GM12875 (cell line): ENCODE measurements around the gene TTC17.

Experiments
- H3K4me3 ChIP-seq: one replicate; pipeline ENCODE4 v1.5.1; 2011; ENCODE audit warnings: low read depth, low read length, control low read depth
- TF ChIP-seq, protein P1 (sequence below): IDR thresholded peaks from 2 replicates; pipeline ENCODE4 v1.5.1; 2011; ENCODE audit warnings: low read depth, mild to moderate bottlenecking, control low read depth, inconsistent platforms, low read length, moderate library complexity, borderline replicate concordance; ENCODE audit not compliant: insufficient read depth

TTC17 gene

DNA sequence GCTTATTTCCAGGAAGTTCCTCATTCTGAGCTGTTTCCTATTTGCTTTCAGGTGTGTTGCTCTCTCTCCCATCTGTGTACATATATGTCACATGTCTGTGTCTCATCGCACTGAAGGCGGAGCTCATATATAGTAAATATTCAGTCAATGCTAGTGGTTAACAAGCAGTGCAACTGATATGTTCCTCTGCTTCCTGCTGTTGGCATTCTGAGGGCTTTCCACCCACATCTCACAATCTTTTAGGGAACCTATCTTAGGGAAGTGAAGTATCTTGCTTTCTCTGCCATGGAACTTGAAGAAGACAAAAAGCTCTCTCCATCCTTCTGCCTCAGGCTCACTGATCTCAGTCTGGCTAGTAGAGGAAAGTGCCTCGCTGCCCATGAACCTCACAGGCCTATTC, 139.8 kb downstream of the TTC17 start:
- TF ChIP-seq, protein P1, sequence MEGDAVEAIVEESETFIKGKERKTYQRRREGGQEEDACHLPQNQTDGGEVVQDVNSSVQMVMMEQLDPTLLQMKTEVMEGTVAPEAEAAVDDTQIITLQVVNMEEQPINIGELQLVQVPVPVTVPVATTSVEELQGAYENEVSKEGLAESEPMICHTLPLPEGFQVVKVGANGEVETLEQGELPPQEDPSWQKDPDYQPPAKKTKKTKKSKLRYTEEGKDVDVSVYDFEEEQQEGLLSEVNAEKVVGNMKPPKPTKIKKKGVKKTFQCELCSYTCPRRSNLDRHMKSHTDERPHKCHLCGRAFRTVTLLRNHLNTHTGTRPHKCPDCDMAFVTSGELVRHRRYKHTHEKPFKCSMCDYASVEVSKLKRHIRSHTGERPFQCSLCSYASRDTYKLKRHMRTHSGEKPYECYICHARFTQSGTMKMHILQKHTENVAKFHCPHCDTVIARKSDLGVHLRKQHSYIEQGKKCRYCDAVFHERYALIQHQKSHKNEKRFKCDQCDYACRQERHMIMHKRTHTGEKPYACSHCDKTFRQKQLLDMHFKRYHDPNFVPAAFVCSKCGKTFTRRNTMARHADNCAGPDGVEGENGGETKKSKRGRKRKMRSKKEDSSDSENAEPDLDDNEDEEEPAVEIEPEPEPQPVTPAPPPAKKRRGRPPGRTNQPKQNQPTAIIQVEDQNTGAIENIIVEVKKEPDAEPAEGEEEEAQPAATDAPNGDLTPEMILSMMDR: no peak
- H3K4me3 ChIP-seq: no peak overlapping the region

DNA sequence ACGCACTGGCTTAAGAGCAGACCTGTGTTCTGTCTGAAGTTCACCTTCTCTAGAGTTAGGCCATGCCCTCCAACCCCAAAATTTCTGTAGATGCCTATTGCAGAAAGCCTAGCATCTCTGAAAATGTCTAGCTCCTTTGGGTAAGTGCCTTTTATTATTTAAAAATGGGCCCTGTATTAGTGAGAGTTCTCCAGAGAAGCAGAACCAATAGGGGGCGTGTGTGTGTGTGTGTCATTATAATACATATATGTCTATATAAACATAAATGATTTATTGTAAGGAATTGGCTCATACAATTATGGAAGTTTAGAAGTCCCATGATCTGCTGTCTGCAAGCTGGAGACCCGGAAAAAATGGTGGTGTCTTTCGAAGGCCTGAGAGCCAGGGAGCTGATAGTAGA, 144.7 kb downstream of the TTC17 start:
- H3K4me3 ChIP-seq: no peak overlapping the region
- TF ChIP-seq, protein P1: no peak

DNA sequence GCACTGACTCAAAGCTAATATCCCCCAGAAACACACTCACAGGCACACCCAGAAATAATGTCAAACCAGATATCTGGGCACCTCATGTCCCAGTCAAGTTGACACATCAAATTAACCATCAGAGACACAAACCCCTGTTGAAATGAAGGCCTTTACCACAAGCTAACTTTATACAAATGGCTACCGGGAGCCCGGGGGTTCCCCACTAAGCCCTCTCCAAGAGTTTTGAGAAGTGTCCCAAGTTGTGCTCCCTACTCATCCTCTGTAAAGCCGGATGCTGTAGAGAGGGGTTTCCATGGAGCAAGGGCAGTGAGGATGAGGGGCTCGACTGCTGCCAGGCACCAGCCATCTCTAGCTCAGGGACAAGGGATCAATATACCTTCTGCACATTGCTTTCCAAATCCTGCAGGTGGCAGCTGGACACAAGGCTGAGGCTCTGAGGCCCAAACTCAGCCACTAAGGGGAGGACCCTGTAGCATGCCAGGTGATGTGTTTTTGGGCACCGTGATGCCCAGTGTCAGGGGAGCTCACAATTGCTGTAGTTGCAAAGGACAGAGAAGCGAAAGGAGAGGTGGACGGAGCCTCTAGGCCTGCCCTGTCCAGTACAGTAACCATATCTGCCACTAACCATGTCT, 145.7 kb downstream of the TTC17 start:
- no peak overlapping the region for H3K4me3 ChIP-seq
- TF ChIP-seq, protein P1: peak; percentile 29; the same call in 1 of the 2 replicates

DNA sequence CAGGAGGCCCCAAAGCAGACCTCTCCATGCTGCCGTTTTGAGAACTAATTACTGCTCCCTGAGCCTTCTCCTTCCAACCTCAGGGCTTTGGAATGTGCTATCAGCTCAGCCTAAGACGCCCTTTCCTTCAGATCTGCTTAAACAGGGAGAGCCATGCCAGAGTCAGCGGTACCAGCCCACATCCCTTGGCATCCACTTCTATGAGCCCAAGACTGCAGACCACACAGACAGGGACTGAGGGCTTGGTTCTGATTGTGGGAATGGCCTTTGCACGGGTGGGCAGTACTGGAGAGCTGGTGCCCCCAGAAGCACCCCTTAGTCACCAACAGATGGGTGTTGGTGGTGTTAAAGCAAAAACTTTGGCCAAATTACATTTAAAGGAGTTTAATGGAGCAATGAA, 146.5 kb downstream of the TTC17 start:
- H3K4me3 ChIP-seq: no peak overlapping the region
- TF ChIP-seq, protein P1: no peak

DNA sequence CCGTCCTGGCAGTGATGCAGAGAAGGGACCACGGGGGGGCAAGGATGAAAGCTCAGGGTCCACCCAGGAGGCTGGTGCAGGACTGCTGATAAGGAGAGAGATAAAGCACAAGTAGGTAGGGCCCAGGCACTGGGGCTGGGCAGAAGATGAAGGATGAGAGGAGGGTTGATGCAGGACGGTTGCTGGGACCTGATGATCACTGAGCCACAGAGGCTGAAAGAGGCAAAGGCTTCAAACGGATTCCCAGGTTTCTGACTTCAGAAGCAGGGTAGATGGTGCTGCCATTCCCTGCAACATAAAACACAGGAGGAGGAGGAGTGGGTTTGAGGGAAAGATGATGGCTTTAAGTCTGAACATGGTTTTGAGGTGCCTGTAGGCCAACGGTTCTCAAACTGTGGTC, 148.5 kb downstream of the TTC17 start:
- no peak overlapping the region for H3K4me3 ChIP-seq
- TF ChIP-seq, protein P1: no peak

DNA sequence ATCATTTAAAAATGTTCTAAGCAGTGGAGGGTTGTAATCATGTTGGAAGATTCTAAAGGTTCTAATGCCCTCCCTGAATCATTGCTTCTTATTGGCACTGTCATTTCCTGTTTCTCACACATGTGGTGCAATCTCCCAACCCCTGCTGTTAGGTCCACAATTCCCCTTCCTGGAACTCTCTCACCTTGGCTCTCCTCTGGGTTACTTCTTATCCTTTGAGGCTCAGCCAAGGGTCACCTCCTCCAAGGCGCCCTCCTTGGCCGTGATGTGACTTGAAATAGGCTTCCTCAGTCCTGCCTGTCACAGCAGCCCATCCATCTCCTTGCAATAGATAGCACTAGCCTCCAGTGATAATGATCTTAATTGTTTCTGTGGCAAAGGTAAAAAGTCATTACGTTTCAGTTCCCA, 149.8 kb downstream of the TTC17 start:
- no peak overlapping the region for H3K4me3 ChIP-seq
- TF ChIP-seq, protein P1: no peak

DNA sequence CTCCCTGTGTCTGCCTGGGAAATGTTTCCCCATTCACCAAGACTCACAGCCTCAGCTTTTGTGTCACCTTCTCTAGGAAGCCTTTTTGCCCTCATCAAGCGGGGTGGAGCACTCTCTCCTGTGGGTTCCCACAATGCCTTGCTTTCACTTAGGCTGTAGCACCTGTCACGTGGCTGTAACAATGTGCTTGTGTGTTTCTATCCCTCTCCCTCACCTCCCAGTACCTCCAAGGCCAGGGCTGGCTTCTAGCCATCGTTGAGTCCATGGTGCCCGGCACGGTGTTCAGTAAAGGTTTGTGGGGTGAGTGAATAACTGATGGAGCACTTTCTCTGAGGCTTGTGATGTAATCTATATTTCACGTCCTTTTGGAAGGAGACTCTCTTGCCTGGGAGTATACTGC, 153.2 kb downstream of the TTC17 start:
- H3K4me3 ChIP-seq: no peak overlapping the region
- TF ChIP-seq, protein P1: no peak
